ENCODE measurements around the gene PON3. TPM values are rescaled to one million over a fixed set of nuclear protein-coding genes. Genes with fewer than 3 reads are reported as not detected.

Gene PON3
- polyA plus RNA-seq, 1 donor (not counting 4 experiments of a cell fraction or from before 2014, with no cell fraction given) = 0.85 TPM

- no peaks in the 10 kb centered on the region for H3K36me3 ChIP-seq (ENCODE audit: control insufficient read depth in 2 of 2, extremely low read depth in 1 of 2, insufficient read depth in 2 of 2, low read length in 2 of 2)
- no peaks in the 10 kb centered on the region for H3K4me1 ChIP-seq (ENCODE audit: control insufficient read depth, extremely low read depth, insufficient read depth, low read length)
- no peak overlapping the region for H3K9ac ChIP-seq (ENCODE audit: control insufficient read depth, extremely low read depth, insufficient read depth, low read length)
- dilution Hi-C loops (cut with MboI; ENCODE audit: extremely low pct_ligation_motif_present, low sequenced_read_pairs) = no loop called here
- H2AFZ ChIP-seq (ENCODE audit: control insufficient read depth, low read length) = no peak overlapping the region
- no peaks in the 10 kb centered on the region for H4K20me1 ChIP-seq (ENCODE audit: control insufficient read depth, extremely low read depth, insufficient read depth, low read length)
- no peaks in the 10 kb centered on the region for H3K79me2 ChIP-seq (ENCODE audit: control insufficient read depth, insufficient read depth, low read length)
- no peaks in the 10 kb centered on the region for H3K9me3 ChIP-seq (ENCODE audit: control insufficient read depth, low read depth, low read length)
- no peaks in the 10 kb centered on the region for H3K9me1 ChIP-seq (ENCODE audit: control insufficient read depth, extremely low read depth, insufficient read depth, low read length)
- no peak overlapping the region for H3K4me3 ChIP-seq (ENCODE audit: control insufficient read depth in 2 of 3, extremely low read depth in 1 of 3, insufficient read depth in 2 of 3, low read depth in 1 of 3, low read length in 3 of 3)
- FAIRE-seq = no peak
- H3K4me2 ChIP-seq (ENCODE audit: control insufficient read depth, extremely low read depth, insufficient read depth, low read depth, low read length) = no peak overlapping the region
- TF ChIP-seq EZH2 (IDR thresholded peaks at IDR 0.05; ENCODE audit: low read length) = no peak
- no peak for TF ChIP-seq CTCF (optimal IDR thresholded peaks at IDR 0.05 in 1 of 3, IDR thresholded peaks at IDR 0.05 in 1 of 3, conservative IDR thresholded peaks at IDR 0.05 in 1 of 3; ENCODE audit: extremely low read depth in 1 of 3, insufficient read depth in 2 of 3, low read length in 3 of 3)
- no peak overlapping the region for H3K27ac ChIP-seq (ENCODE audit: control insufficient read depth, insufficient read depth, low read length)
- DNase-seq (ENCODE audit: low read depth, low spot score) = no peak
- H3K27me3 ChIP-seq (ENCODE audit: control insufficient read depth, extremely low read depth, insufficient read depth, low read length) = no peaks in the 10 kb centered on the region
These were observed 14.9 kb upstream of the PON3 start for GRCh38 chr7:95411036-95411435.

GRCh38 chr7:95407751-95408150 is 11.6 kb upstream of the PON3 start:
- peaks cover 0 to 5% of the 10 kb centered on the region in 2 experiments for H3K36me3 ChIP-seq (ENCODE audit: control insufficient read depth in 2 of 2, extremely low read depth in 1 of 2, insufficient read depth in 2 of 2, low read length in 2 of 2)

More at GRCh38 chr7:95407751-95408150, 11.6 kb upstream of the PON3 start:
- Histone ChIP-seq H4K20me1 (ENCODE audit: control insufficient read depth, extremely low read depth, insufficient read depth, low read length) (no peaks in the 10 kb centered on the region), H3K4me1 (ENCODE audit: control insufficient read depth, extremely low read depth, insufficient read depth, low read length) (no peaks in the 10 kb centered on the region), H3K9me3 (ENCODE audit: control insufficient read depth, low read depth, low read length) (no peaks in the 10 kb centered on the region), H3K27me3 (ENCODE audit: control insufficient read depth, extremely low read depth, insufficient read depth, low read length) (no peaks in the 10 kb centered on the region), H2AFZ (ENCODE audit: control insufficient read depth, low read length) (no peak overlapping the region), H3K79me2 (ENCODE audit: control insufficient read depth, insufficient read depth, low read length) (no peaks in the 10 kb centered on the region), H3K9ac (ENCODE audit: control insufficient read depth, extremely low read depth, insufficient read depth, low read length) (no peak overlapping the region), H3K4me3 (ENCODE audit: control insufficient read depth in 2 of 3, extremely low read depth in 1 of 3, insufficient read depth in 2 of 3, low read depth in 1 of 3, low read length in 3 of 3) (no peak overlapping the region), H3K9me1 (ENCODE audit: control insufficient read depth, extremely low read depth, insufficient read depth, low read length) (no peaks in the 10 kb centered on the region), H3K27ac (ENCODE audit: control insufficient read depth, insufficient read depth, low read length) (no peak overlapping the region), H3K4me2 (ENCODE audit: control insufficient read depth, extremely low read depth, insufficient read depth, low read depth, low read length) (no peak overlapping the region)
- DNase-seq (ENCODE audit: low read depth, low spot score) (no peak), FAIRE-seq (no peak)
- dilution Hi-C loops (cut with MboI; ENCODE audit: extremely low pct_ligation_motif_present, low sequenced_read_pairs) = no loop called here
- TF ChIP-seq EZH2 (IDR thresholded peaks at IDR 0.05; ENCODE audit: low read length) (no peak), CTCF (optimal IDR thresholded peaks at IDR 0.05 in 1 of 3, IDR thresholded peaks at IDR 0.05 in 1 of 3, conservative IDR thresholded peaks at IDR 0.05 in 1 of 3; ENCODE audit: extremely low read depth in 1 of 3, insufficient read depth in 2 of 3, low read length in 3 of 3) (no peak)
